Stimulated activated CD4-positive, alpha-beta T cell treated with anti-CD3 and anti-CD28 coated beads, Interleukin-12 subunit alpha, Interleukin-12 subunit beta, amount 100 ng/mL, for 48 hours (primary cell): ENCODE results near the gene NDUFS1.
"Not testable (repeated sequence)": the region's sequence is repeated elsewhere in the genome, so short reads cannot be mapped to it uniquely, and the experiment has no call there.

Source experiments
- DNase-seq, 3 donors: peaks; one replicate each; pipeline ENCODE4 v3.0.0-alpha.2; 2020; ENCODE audit warnings: low read depth in 2 of 3, low spot score in 1 of 3

The NDUFS1 gene

DNA sequence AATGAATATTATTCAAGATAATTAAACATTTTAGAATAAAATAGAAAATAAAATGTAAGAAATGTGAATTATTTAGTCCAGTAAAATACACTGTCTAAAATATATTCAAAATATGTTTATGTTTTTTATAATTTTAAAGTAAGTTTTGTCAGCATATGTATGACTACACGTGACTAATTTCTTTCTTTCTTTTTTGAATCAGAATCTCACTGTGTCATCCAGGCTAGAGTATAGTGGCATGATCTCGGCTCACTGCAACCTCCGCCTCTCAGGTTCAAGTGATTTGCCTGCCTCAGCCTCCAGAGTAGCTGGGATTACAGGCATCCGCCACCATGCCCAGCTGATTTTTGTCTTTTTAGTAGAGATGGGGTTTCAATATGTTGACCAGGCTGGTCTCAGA lies 54.2 kb downstream of the NDUFS1 start:
- no peak for DNase-seq

DNA sequence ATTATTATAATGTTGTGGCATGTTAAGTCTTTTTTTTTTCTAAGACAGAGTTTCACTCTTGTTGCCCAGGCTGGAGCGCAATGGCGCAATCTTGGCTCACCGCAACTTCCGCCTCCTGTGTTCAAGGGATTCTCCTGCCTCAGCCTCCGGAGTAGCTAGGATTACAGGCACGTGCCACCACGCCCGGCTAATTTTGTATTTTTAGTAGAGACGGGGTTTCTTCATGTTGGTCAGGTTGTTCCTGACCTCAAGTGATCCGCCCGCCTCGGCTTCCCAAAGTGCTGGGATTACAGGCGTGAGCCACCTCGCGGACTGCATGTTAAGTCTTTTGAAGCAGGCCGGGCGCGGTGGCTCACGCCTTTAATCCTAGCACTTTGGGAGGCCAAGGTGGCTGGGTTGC lies 60.4 kb downstream of the NDUFS1 start:
- DNase-seq, result not testable (repeated sequence)

DNA sequence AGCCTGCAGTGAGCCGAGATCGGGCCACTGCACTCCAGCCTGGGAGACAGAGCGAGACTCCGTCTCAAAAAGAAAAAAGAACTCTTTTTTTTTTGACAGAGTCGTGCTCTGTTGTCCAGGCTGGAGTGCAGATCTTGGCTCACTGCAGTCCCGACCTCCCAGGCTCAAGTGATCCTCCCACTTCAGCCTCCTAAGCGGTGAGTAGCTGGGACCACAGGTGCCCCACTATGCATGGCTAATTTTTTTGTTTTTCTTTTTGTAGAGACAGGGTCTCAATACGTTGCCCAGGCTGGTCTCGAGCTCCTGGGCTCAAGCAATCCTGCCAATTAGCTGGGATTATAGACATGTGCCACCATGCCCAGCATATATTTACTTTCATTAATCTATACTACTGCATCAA lies 60.8 kb downstream of the NDUFS1 start:
- DNase-seq, result no peak

DNA sequence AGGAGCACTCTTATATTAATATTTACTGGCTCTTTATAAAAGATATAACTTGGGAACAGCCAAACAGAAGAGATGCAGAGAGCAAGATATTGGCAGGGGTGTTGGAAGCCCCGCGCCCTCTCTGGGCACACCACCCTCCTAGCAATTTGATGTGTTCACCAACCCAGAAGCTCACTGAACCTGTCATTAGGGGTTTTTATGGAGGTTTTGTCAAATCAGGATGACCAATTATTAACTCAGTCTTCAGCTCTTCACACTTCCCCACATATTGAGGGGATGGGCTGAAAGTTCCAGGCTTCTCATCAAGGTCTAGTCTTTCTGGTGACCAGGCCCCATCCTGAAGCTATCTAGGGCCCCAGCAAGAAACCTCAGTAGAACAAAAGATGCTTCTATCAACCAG lies 62.4 kb downstream of the NDUFS1 start:
- DNase-seq, result no peak

DNA sequence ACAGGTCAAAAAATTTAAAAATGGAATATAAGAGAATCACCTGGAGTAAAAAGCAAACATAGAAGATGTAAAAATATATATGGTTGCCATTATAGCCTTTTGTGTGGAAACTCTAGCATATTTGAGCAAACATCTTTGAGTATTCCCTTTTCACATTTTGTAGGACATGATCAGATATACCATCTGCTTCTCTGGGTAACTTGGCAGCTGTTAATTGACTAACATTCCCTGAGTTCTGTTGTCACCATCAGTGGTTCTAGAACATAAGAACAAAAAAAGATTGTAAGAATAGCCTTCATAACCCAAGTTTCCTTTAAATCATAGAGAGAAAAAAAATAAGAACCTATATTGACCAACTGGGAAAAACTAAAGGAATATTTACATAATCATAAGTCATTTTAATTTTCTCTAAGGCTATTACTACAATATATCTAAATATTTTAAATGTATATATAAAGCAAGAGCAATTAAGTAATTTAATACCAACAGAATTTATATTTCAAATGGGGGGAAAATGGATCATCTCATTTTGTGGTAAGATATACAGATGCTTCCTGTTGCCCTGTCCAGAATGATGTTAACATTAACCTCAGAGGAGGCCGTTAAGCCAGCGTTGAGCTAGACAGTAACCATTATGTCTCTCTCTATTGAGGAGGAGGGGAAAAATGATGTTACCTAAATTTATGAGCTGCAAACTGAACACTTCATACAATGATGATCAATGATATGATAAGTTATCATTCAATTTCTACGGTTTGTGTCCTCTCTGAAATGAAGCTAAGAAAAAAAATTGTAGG lies 63.5 kb downstream of the NDUFS1 start:
- no peak for DNase-seq

DNA sequence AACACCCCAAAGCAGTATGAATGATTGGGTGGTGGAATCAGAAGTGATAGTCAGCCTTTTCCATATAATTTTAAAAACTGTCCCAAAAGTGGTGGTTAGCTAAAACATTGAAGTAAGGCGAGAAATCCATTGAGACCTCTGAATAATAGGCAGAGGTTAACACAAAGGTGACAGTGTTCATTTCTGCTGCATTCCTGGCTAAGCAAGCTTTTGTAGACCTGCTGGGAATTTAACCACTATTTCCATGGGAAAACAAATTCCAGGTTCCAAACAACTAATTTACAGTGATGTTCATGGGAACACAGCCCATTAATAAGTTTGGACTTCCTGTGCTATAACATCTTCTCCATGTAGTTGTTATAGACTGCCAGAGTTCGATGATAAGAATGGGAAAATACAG lies 66.9 kb downstream of the NDUFS1 start:
- DNase-seq, result no peak

DNA sequence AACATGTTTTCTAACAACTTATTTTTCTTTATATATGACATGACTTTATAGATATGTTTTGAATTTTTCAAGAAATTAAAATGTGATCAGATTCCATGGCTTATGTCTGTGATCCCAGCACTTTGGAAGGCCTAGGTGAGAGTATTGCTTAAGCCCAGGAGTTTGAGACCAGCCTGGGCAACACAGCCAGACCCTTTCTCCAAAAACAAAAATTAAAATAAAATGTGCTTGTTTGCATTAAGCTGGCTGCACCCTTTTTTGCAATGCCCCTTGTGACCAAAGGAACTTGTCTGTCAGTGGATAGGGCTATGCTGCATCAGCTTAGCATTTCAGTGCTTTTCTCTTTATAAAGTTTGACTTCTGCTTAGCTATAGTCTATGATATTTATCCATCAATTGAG lies 71.0 kb downstream of the NDUFS1 start:
- DNase-seq, result no peak

DNA sequence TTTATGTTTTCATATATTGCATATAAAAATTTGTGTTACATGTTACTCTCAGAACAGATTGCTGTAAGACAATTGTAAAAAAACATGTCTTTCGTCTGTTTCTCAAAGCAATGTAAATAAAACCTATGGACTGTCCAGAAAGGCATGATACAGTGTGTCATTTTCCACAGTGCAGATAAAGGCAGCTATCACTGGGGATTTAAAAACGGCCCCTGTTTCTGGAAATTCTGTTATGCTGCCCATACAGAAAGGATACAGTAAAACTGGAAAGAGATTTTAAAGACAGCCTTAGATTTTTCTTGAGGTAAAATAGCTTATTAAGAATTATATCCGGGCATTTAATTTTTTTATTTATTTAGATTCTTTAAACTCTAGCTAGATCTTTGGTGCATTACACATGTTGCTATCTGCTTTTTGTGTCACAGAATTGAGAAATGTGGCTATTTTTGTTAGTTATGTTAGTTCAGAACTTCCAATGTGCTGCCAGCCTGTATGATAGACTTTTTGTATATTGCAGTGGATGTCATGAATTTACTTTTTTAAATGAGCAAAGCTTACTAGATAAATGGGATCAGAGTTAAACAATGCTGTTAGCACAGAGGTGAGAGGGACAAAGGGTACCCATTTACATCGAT lies 72.4 kb downstream of the NDUFS1 start:
- DNase-seq, result no peak

DNA sequence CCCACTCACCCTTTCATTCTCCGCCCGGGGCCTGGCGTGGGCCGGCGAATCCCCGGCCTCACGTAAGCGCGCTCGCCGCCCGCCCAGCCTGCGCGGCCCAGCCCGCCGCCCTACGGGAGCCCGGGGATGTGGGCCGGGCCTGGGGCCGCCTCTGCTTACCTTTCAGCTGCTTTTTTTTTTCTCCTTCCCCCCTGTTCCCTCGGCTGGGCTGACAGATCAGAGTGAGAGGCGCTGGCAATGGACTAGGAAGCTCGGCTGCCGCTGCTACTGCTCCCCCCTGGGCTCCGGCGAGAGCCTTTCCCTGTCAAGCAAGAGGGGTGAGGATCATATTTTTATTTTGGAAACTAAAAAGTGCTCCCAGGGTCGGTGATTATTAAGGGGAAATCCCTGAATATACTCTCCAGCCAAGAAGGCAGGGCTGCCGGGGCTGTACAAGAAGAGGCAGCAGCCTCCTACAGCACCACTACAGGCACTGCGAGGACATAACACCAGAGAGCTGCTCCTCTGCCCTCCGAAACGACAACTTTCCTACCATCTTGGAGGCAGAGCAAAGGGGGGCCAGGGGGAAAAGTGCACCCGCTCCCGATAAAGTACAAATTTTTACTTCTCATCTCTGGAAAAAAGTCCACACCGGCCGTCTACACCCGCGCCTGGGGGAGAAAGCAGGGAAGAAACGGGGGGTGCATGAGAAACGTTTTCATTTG lies 73.3 kb downstream of the NDUFS1 start, which contains the start of gene INO80D:
Gene INO80D, minus strand, starts transcription at position 433 of the 704 bp plus-strand sequence. CDS start 23,158 bp downstream, outside the sequence.
- peak; percentile 60 to 72 (median 67) for DNase-seq

DNA sequence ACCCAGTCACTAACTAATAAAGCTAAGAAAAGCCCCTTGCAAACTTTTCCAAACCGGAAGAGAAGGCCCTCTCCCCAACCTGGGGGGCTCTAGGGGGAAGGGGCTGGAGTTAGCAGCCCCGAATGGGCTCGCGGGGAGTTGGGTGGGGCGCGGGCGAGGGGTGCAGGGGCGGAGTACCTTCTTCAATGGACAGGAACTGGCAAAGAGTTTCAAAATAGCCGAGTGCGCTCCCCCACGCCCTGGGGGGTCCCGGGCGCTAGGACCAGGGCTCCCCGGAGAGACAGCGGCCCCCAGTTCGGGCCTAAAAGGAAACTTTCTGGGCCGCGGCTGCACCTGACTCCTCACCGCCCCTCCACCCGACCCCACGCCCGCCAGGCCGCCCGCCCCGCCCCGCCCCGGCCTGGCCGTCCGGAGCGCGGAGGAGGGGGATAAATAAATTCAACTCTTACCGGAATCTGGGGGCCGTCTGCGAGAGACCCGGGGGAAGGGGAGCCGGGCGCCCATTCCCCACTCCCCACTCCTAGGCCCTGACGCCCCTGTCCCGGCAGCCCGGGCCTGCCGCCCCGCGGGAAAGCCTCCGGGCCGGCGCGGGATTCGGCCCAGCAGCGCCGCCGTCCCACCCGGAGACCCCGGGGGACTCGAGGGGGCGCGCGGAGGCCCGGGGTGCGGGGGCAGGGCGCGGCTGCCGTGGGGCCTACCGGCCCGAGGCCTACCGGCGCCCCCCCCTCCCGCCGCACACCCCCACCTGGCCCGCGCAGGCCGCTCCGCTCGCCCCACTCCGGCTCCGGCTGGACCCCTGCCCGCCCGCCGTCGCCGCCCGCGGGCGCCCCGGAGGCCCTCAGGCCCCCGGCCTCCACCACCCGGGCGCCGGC lies 74.1 kb downstream of the NDUFS1 start:
- DNase-seq, result peak in 1 of 3 donors; percentile 28

DNA sequence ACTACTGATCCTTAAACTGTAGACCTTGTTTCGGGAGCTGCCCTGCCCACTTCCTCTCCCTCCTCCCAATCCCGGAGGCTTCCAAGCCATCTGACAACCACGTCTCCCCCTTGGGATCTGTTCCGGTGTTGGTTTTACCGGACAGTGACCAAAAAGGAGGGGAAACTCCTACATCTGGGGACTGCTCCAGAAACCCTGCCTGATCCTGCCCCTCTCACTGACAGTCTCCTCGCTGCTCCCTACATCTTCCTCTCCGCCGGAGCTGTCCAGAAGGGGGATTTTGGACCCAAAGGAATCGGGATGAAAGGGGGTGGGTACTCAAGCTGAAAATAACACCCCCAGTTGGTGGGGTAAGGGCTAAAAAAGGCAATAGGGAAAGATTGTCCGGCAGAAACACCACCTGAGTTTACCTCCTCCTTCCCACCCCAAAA lies 74.8 kb downstream of the NDUFS1 start:
- DNase-seq, result peak in 1 of 3 donors; percentile 22

DNA sequence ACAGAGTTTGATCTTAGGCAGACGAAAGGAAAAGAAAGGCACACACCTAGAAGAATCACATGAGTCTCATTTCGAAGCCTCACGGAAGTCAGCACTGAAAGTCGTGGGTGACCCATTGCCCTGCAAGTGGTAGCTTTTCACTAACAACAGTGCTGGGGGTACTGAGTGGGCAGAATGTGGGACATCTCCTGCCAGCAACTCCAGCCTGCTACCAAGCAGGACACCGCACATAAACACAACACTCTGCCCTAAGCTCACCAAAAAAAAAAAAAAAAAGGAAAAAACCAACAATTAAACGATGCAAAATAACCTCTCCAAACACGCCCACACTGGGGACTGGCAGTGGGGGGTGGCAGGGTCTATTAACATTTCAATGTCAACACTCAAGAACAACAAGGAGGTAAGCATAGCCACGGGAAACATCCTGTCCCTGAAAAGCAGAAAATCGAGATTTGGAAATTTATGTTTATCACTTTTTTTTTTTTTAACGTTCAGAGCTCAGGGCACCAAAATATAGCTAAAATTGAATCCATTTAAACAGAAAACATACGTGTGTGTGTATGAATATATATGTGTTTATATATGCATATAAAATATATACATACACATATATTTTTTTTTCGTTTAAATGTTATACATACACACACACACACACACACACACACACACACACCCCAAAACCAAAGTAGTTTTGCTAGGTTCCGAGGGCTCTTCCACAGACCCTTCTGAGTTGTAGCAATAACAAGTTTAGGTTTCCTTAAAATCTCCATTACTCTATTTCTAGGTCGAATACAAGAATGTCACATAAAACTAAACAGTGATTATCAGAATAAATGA lies 75.4 kb downstream of the NDUFS1 start:
- peak in 1 of 3 donors; percentile 12 for DNase-seq

DNA sequence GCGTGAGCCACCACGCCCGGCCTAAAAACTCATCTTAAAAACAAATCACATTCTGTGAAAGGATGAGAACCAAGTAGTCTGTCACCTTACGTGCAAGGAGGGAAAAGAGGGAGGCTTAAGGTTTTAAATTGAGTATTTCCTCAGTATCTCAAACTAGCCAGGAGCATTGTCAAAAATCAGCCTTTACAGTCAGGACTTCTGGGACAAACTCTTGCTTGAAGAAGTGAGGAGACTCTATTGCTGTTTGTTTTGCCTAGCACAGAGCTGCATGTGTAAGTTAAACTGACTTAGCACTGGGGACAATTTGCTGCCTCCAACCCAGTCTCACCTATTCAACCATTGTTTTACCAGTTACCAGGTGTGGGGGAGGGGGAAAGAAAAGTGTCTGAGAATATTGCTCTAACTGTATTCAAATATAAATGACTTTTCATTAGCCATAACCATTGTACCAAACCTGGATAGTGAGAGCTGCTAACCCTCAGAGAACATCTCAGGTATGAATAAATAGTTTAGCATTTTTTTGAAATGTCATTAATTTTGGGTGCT lies 76.9 kb downstream of the NDUFS1 start:
- DNase-seq, result no peak

DNA sequence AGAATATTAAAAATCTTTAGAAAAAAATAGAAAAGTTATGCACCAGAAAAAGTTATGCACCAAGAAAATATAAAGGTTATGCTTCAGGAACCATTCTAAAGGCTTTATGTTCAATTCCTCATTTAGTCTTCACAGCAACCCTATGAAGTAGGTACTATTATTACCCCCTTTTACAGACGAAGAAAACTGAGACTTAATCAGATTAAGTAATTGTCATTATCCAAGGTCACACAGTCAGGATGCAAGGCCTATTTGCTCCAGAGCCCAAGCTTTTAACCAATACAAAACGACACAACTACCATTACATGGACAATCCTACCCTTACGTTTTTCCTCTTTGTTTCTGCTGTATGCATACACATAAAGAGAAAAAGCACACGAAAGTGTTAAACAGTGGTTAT lies 78.3 kb downstream of the NDUFS1 start:
- DNase-seq, result no peak

DNA sequence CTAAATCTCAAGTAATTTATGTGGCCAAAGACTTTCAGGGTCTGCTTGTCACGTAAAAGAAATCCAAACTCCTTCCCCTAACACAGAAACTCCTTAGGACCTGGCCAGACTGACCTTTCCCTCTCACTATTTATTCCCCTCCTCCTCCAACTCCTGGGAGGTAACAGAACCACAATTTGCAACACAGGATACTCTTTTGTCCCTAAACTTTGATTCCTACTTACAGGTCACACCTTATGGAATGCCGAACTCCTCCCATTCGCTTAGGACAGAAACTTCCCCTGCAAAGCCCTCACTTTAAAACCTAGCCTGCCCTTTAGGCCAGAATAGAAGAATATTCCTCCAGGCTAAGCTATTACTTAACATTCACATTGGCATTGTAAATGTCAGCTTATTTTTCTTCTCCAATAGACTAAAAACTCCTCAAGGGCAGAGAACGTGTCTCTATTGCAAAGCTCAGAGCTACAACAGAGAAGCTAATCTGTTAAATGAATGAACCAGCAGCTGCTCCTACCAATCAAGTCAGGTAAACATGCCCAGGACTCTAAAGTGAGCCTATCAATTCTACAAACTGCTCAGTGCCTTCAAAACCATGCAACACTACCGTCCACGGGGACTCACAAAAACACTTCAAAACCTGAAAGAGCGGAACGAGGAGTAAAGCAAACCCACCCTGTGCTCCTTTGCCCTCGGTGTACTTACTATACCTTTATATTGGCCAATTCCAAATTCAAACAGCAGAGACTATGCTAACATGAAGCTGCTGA lies 79.4 kb downstream of the NDUFS1 start:
- DNase-seq, result no peak

DNA sequence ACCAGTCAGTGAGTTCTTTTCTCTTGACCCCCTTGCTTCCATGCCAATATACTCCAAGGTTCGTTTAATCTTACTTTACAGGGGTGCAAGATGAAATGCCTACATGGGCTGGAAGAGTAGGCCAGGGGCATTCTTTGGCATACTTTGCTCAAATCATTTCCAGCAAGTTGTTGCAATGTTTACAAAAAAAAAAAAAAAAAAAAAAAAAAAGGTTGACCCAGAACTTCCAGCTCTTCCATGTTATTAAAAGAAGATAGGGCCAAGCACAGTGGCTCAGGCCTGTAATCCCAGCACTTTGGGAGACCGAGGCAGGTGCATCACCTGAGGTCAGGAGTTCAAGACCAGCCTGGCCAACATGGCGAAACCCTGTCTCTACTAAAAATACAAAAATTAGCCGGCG lies 81.4 kb downstream of the NDUFS1 start:
- DNase-seq, result not testable (repeated sequence)

DNA sequence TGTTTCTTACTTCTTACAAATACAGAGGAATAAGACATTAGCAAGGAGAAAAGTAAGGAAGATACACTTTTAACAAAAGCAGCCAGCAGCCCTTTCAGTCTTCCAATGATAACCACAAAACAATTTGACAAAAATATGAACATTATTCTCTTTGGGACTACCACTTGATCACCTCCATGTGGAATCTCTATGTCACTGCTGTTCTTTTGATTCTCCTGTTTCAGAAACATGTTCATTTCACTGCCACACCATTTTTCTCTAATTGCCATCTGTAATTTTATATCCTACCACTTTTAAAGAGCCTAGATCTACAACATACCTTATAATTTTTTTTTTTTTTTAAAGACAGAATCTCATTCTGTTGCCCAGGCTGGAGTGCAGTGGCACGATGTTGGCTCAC lies 84.1 kb downstream of the NDUFS1 start:
- DNase-seq, result no peak

DNA sequence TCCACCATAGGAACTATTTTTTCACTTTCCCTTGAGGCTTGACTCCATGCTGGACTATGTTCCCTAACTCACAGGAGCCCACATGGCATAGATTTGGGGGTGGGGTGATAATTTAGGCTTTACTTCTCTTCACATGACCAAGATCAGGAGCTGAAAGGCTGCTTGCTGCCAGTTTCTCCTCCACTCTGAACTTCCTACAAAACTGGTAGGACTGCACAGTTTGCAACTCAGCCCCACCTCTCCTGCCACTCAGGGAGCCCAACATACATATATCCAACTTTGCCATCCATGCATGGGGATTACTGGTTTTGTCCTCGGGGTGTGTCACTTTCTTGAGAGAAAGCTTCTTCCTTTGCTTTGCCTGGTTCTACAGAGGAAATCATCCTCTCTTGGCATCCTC lies 87.4 kb downstream of the NDUFS1 start:
- no peak for DNase-seq

DNA sequence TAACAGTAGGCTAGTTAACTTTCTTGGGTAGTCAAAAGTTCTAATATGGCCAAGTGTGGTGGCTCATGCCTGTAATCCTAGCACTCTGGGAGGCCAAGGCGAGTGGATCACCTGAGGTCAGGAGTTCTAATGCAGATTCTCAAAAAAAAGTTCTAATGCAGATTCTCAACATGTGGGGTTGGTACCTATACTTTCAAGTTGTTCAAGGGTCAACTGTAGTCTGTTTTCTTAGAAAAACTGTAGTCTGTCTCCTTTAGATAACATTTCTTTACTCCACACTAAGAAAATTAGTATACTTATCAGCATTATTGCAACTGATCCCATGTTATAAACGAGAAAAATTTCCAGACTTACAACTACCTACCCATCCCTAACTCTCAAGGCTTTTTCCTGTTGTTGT lies 89.8 kb downstream of the NDUFS1 start:
- no peak for DNase-seq
